Activated T-helper 1 cell treated with anti-CD3 and anti-CD28 coated beads, Interleukin-2, amount 50 U/mL, for 16 hours (primary cell): ENCODE results near the gene PCDHB9.
"Not testable (repeated sequence)": the region's sequence is repeated elsewhere in the genome, so short reads cannot be mapped to it uniquely, and the experiment has no call there.

ENCODE experiments used
- DNase-seq, 2 donors: peaks; one replicate each; pipeline ENCODE4 v3.0.0-alpha.2; 2020; ENCODE audit warnings: low read depth in 1 of 2, low spot score in 1 of 2

The PCDHB9 gene

GRCh38 chr5:141234109-141234667 lies 47.2 kb downstream of the PCDHB9 start:
- DNase-seq, result no peak

- DNase-seq, result not testable (repeated sequence)
These were observed 49.0 kb downstream of the PCDHB9 start for GRCh38 chr5:141235922-141236321.

GRCh38 chr5:141236516-141237313 lies 49.8 kb downstream of the PCDHB9 start:
- no peak for DNase-seq
